ENCODE measurements around the gene PAPOLG. TPM values are rescaled to one million over a fixed set of nuclear protein-coding genes. Genes with fewer than 3 reads are reported as not detected.

PAPOLG gene
- total and polyA plus RNA-seq, 2 of the 13 experiments (the other 11 are each of a cell fraction or from before 2014, with no cell fraction given), result 10.1 to 10.4 TPM

- TF ChIP-seq ZNF407 (CRISPR knock-in tag; IDR thresholded peaks at IDR 0.05; ENCODE audit: not compliant biosample characterization), result no peak
- no peak for TF ChIP-seq ZNF432 (CRISPR knock-in tag; IDR thresholded peaks at IDR 0.05; ENCODE audit: borderline replicate concordance)
- no peak for TF ChIP-seq ZFP1 (CRISPR knock-in tag; IDR thresholded peaks at IDR 0.05)
- no peak for TF ChIP-seq ZNF720 (CRISPR knock-in tag; IDR thresholded peaks at IDR 0.05)
- TF ChIP-seq NCOR1 (IDR thresholded peaks at IDR 0.05; ENCODE audit: borderline replicate concordance, low read length), result no peak
- peak; percentile 18; the same call in 1 of the 2 replicates for TF ChIP-seq TFDP2 (CRISPR knock-in tag; IDR thresholded peaks at IDR 0.05)
- no peak for TF ChIP-seq ZNF644 (CRISPR knock-in tag; IDR thresholded peaks at IDR 0.05; ENCODE audit: low read depth)
- no peak for TF ChIP-seq BRCA1 (CRISPR knock-in tag; IDR thresholded peaks at IDR 0.05)
- TF ChIP-seq ZNF652 (CRISPR knock-in tag; IDR thresholded peaks at IDR 0.05; ENCODE audit: borderline replicate concordance, low read depth), result no peak
- 0 out of 2 replicates have a peak, but pooled peaks have one; percentile 71 for TF ChIP-seq ZNF160 (CRISPR knock-in tag; IDR thresholded peaks at IDR 0.05)
- TF ChIP-seq MYNN (CRISPR knock-in tag; IDR thresholded peaks at IDR 0.05; ENCODE audit: low read depth), result no peak
- no peak for TF ChIP-seq ZNF180 (CRISPR knock-in tag; IDR thresholded peaks at IDR 0.05; ENCODE audit: borderline replicate concordance, low read depth)
- no peak for TF ChIP-seq BRD4 (CRISPR knock-in tag; IDR thresholded peaks at IDR 0.05)
- 0 out of 2 replicates have a peak, but pooled peaks have one; percentile 37 for TF ChIP-seq KLF15 (CRISPR knock-in tag; IDR thresholded peaks at IDR 0.05; ENCODE audit: borderline replicate concordance)
- TF ChIP-seq ZNF331 (CRISPR knock-in tag; IDR thresholded peaks at IDR 0.05), result no peak
- no peak for TF ChIP-seq NR2C2 (CRISPR knock-in tag; IDR thresholded peaks at IDR 0.05; ENCODE audit: borderline replicate concordance)
- TF ChIP-seq KAT7 (CRISPR knock-in tag; IDR thresholded peaks at IDR 0.05; ENCODE audit: borderline replicate concordance), result peak; percentile 87; the same call in 1 of the 2 replicates
- no peak for TF ChIP-seq MZF1 (CRISPR knock-in tag; IDR thresholded peaks at IDR 0.05; ENCODE audit: borderline replicate concordance)
Observed at GRCh38 chr2:60756097-60757087, at the start of gene PAPOLG (continued).

All from HepG2 (cell line).